ENCODE measurements around the gene PTPRN2. TPM values are rescaled to one million over a fixed set of nuclear protein-coding genes. Genes with fewer than 3 reads are reported as not detected.
"Not testable (repeated sequence)": the region's sequence is repeated elsewhere in the genome, so short reads cannot be mapped to it uniquely, and the experiment has no call there.

Gene PTPRN2
- total and polyA plus RNA-seq, 2 donors from 2014 or later = 4.8 to 6.2 TPM

- Histone ChIP-seq H3K4me3 (ENCODE audit: low read length in 3 of 3) (no peak overlapping the region), H3K27me3 (ENCODE audit: control insufficient read depth, insufficient read depth, low read length) (no peaks in the 10 kb centered on the region), H3K4me1 (ENCODE audit: control insufficient read depth in 2 of 3, insufficient read depth in 2 of 3, low read depth in 1 of 3, low read length in 3 of 3) (no peaks in the 10 kb centered on the region), H3K27ac (ENCODE audit: low read depth in 2 of 2, low read length in 2 of 2) (no peak overlapping the region), H3K9me3 (ENCODE audit: control insufficient read depth in 2 of 3, insufficient read depth in 1 of 3, low read length in 3 of 3) (peaks cover 0 to 3% (median 0%) of the 10 kb centered on the region in 3 donors), H3K9ac (ENCODE audit: low read length in 3 of 3) (no peak overlapping the region), H3K36me3 (ENCODE audit: control insufficient read depth in 2 of 3, insufficient read depth in 3 of 3, low read length in 3 of 3) (no peaks in the 10 kb centered on the region)
- DNase-seq = no peak
- no peak for TF ChIP-seq CTCF (IDR thresholded peaks at IDR 0.05; ENCODE audit: borderline replicate concordance, extremely low read depth, insufficient read depth)
- intact Hi-C loops (cut with DNase I) = no loop called here
- no peak for FAIRE-seq
Observed at GRCh38 chr7:157936976-157937375, 650.6 kb downstream of the PTPRN2 start.

GRCh38 chr7:157935721-157936120 lies 651.9 kb downstream of the PTPRN2 start:
- H3K4me3 ChIP-seq (ENCODE audit: low read length in 3 of 3); H3K9ac ChIP-seq (ENCODE audit: low read length in 3 of 3); H3K27me3 ChIP-seq (ENCODE audit: control insufficient read depth, insufficient read depth, low read length); H3K27ac ChIP-seq (ENCODE audit: low read depth in 2 of 2, low read length in 2 of 2); FAIRE-seq; DNase-seq; H3K9me3 ChIP-seq (ENCODE audit: control insufficient read depth in 2 of 3, insufficient read depth in 1 of 3, low read length in 3 of 3); H3K36me3 ChIP-seq (ENCODE audit: control insufficient read depth in 2 of 3, insufficient read depth in 3 of 3, low read length in 3 of 3); intact Hi-C loops (cut with DNase I); H3K4me1 ChIP-seq (ENCODE audit: control insufficient read depth in 2 of 3, insufficient read depth in 2 of 3, low read depth in 1 of 3, low read length in 3 of 3): not testable (repeated sequence)

GRCh38 chr7:157933219-157934155 lies 654.1 kb downstream of the PTPRN2 start:
- H3K9me3 ChIP-seq (ENCODE audit: control insufficient read depth in 2 of 3, insufficient read depth in 1 of 3, low read length in 3 of 3); intact Hi-C loops (cut with DNase I); FAIRE-seq; H3K27me3 ChIP-seq (ENCODE audit: control insufficient read depth, insufficient read depth, low read length); H3K9ac ChIP-seq (ENCODE audit: low read length in 3 of 3); H3K36me3 ChIP-seq (ENCODE audit: control insufficient read depth in 2 of 3, insufficient read depth in 3 of 3, low read length in 3 of 3); H3K4me1 ChIP-seq (ENCODE audit: control insufficient read depth in 2 of 3, insufficient read depth in 2 of 3, low read depth in 1 of 3, low read length in 3 of 3); H3K4me3 ChIP-seq (ENCODE audit: low read length in 3 of 3); H3K27ac ChIP-seq (ENCODE audit: low read depth in 2 of 2, low read length in 2 of 2): not testable (repeated sequence)
- DNase-seq = peak in 1 of 5 donors; percentile 3

DNA sequence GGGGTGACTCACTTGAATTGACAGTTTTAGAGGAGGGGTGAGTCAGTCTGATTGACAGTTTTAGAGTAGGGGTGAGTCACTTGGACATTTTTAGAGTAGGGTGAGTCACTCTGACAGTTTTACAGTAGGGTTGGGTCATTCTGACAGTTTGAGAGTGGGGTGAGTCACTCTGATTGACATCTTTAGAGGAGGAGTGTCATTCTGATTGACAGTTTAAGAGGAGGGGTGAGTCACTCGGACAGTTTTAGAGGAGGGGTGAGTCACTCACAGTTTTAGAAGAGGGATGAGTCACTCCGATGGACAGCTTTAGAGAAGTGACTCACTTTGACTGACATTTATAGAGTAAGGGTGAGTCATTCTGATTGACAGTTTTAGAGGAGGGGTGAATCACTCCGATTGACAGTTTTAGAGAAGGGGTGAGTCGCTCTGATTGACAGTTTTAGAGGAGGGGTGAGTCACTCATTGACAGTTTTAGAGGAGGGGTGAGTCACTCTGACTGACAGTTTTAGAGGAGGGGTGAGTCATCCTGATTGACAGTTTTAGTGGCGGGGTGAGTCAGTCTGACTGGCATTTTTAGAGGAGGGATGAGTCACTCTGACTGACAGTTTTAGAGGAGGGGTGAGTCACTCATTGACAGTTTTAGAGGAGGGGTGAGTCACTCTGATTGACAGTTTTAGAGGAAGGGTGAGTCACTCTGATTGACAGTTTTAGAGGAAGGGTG lies 655.0 kb downstream of the PTPRN2 start:
- Histone ChIP-seq H3K4me1 (ENCODE audit: control insufficient read depth in 2 of 3, insufficient read depth in 2 of 3, low read depth in 1 of 3, low read length in 3 of 3) (no peaks in the 10 kb centered on the region), H3K27ac (ENCODE audit: low read depth in 2 of 2, low read length in 2 of 2) (no peak overlapping the region), H3K36me3 (ENCODE audit: control insufficient read depth in 2 of 3, insufficient read depth in 3 of 3, low read length in 3 of 3) (no peaks in the 10 kb centered on the region), H3K4me3 (ENCODE audit: low read length in 3 of 3) (no peak overlapping the region), H3K9ac (ENCODE audit: low read length in 3 of 3) (no peak overlapping the region), H3K9me3 (ENCODE audit: control insufficient read depth in 2 of 3, insufficient read depth in 1 of 3, low read length in 3 of 3) (peaks cover 0 to 3% (median 0%) of the 10 kb centered on the region in 3 donors), H3K27me3 (ENCODE audit: control insufficient read depth, insufficient read depth, low read length) (no peaks in the 10 kb centered on the region)
- TF ChIP-seq CTCF (IDR thresholded peaks at IDR 0.05; ENCODE audit: borderline replicate concordance, extremely low read depth, insufficient read depth) = no peak
- intact Hi-C loops (cut with DNase I) = no loop called here
- peak in 2 of 5 donors; percentile 16 to 18 for DNase-seq
- no peak for FAIRE-seq

Data from kidney (tissue), 14 donors.